ENCODE measurements around the gene MAN1B1.

GRCh38 chr9:137084526-137084925, 2.3 kb upstream of the MAN1B1 start:
- TF ChIP-seq EZH2 (IDR thresholded peaks at IDR 0.05; ENCODE audit: low read length) (no peak), CTCF (optimal IDR thresholded peaks at IDR 0.05 in 1 of 3, IDR thresholded peaks at IDR 0.05 in 1 of 3, conservative IDR thresholded peaks at IDR 0.05 in 1 of 3; ENCODE audit: extremely low read depth in 1 of 3, insufficient read depth in 2 of 3, low read length in 3 of 3) (no peak)

Measured in keratinocyte (primary cell).